IMR-90 (cell line): ENCODE results near the gene SLC25A51. TPM values are rescaled to one million over a fixed set of nuclear protein-coding genes. Genes with fewer than 3 reads are reported as not detected.
A peak's percentile ranks its signal among the peaks of the same experiment; 100 is the strongest.

Experiments used
- ATAC-seq: fragments of 200-7000 bp; cut with Tn5 transposase; 2 replicates; pipeline ENCODE4 v1.9.1; 2020; ENCODE audit warnings: low read depth, mild to moderate bottlenecking, moderate library complexity
- BruUV-seq: library from RNA; stranded (reverse); fragments of 400-500 nt; replicated peaks from 2 replicates; lab custom pipeline; 2021; lab: Mats Ljungman, UMichigan
- CTCF ChIA-PET: fragments of 300-600 bp; formaldehyde crosslinking; extraction: SDS; loops from one replicate; lab custom pipeline; 2021; ENCODE audit warnings: antibody characterized with exemption; lab: Yijun Ruan, JAX
- POLR2A ChIA-PET: fragments of 300-600 bp; sonication (Branson Sonifier 250); formaldehyde crosslinking; loops from one replicate; lab custom pipeline; 2022; ENCODE audit warnings: antibody characterized with exemption; ENCODE audit not compliant: unreplicated experiment; lab: Charles Lee
- DNase-seq: peaks from one replicate; pipeline ENCODE4 v3.0.0; 2013
- H2AFZ ChIP-seq: replicated peaks from 2 replicates; pipeline ENCODE3; 2013; ENCODE audit warnings: low read length, mild to moderate bottlenecking; ENCODE audit not compliant: poor library complexity
- H2AK5ac ChIP-seq: 2 replicates; pipeline ENCODE4 v1.6.1; 2013; ENCODE audit warnings: low read depth, low read length, inconsistent platforms
- H2AK9ac ChIP-seq: replicated peaks from 2 replicates; pipeline ENCODE3; 2013; ENCODE audit warnings: mild to moderate bottlenecking, low read depth, low read length, moderate library complexity; ENCODE audit not compliant: poor library complexity
- H2BK120ac ChIP-seq: 2 replicates; pipeline ENCODE4 v1.6.1; 2013; ENCODE audit warnings: low read depth, low read length, inconsistent platforms
- H2BK15ac ChIP-seq: 3 replicates; pipeline ENCODE4 v1.6.1; 2013; ENCODE audit warnings: low read depth, low read length, inconsistent platforms
- H2BK20ac ChIP-seq: 2 replicates; pipeline ENCODE4 v1.6.1; 2013; ENCODE audit warnings: low read depth, mild to moderate bottlenecking, inconsistent platforms, low read length, moderate library complexity
- H2BK5ac ChIP-seq: 2 replicates; pipeline ENCODE4 v1.6.1; 2013; ENCODE audit warnings: mild to moderate bottlenecking, low read depth, low read length, inconsistent platforms; ENCODE audit not compliant: poor library complexity, severe bottlenecking
- H3K14ac ChIP-seq: replicated peaks from 2 replicates; pipeline ENCODE4 v1.6.1; 2013; ENCODE audit warnings: low read depth, low read length, inconsistent platforms
- H3K18ac ChIP-seq: 2 replicates; pipeline ENCODE4 v1.6.1; 2013; ENCODE audit warnings: low read depth, low read length, control low read depth
- H3K23ac ChIP-seq: 2 replicates; pipeline ENCODE4 v1.6.1; 2013; ENCODE audit warnings: low read depth, low read length, inconsistent platforms
- H3K27ac ChIP-seq: 2 replicates; pipeline ENCODE4 v1.5.1; 2013; ENCODE audit warnings: mild to moderate bottlenecking, control low read depth, low read length; ENCODE audit not compliant: insufficient read depth
- H3K27me3 ChIP-seq: 2 replicates; pipeline ENCODE4 v1.6.1; 2013; ENCODE audit warnings: low read length; ENCODE audit not compliant: control insufficient read depth, insufficient read depth
- H3K36me3 ChIP-seq: 2 replicates; pipeline ENCODE4 v1.6.1; 2013; ENCODE audit warnings: low read length, mixed read lengths; ENCODE audit not compliant: control insufficient read depth, insufficient read depth
- H3K4ac ChIP-seq: 2 replicates; pipeline ENCODE4 v1.6.1; 2013; ENCODE audit warnings: low read depth, low read length, inconsistent platforms
- H3K4me1 ChIP-seq: 2 replicates; pipeline ENCODE4 v1.6.1; 2013; ENCODE audit warnings: low read length, mixed read lengths; ENCODE audit not compliant: control insufficient read depth, insufficient read depth
- H3K4me2 ChIP-seq: 2 replicates; pipeline ENCODE4 v1.6.1; 2013; ENCODE audit warnings: low read depth, mild to moderate bottlenecking, control low read depth, low read length, moderate library complexity
- H3K4me3 ChIP-seq: 2 replicates; pipeline ENCODE4 v1.5.1; 2013; ENCODE audit warnings: low read depth, mild to moderate bottlenecking, control low read depth, low read length, moderate library complexity; ENCODE audit not compliant: insufficient read depth
- H3K56ac ChIP-seq: 2 replicates; pipeline ENCODE4 v1.6.1; 2013; ENCODE audit warnings: low read length, inconsistent platforms; ENCODE audit not compliant: insufficient read depth; ENCODE audit errors: extremely low read depth
- H3K79me1 ChIP-seq, 2 experiments: 2 replicates each; pipeline ENCODE4 v1.6.1; 2013; ENCODE audit warnings: low read length in 2 of 2, inconsistent platforms in 1 of 2, low read depth in 1 of 2
- H3K9ac ChIP-seq: 2 replicates; pipeline ENCODE4 v1.6.1; 2013; ENCODE audit warnings: low read depth, low read length, control low read depth
- H3K9me1 ChIP-seq: 2 replicates; pipeline ENCODE4 v1.6.1; 2013; ENCODE audit warnings: low read length, inconsistent platforms; ENCODE audit not compliant: insufficient read depth
- H3K9me3 ChIP-seq: 2 replicates; pipeline ENCODE4 v1.6.1; 2013; ENCODE audit warnings: low read length; ENCODE audit not compliant: control insufficient read depth, insufficient read depth
- H4K20me1 ChIP-seq: 2 replicates; pipeline ENCODE4 v1.6.1; 2013; ENCODE audit warnings: low read length, inconsistent platforms; ENCODE audit not compliant: insufficient read depth
- H4K5ac ChIP-seq: 2 replicates; pipeline ENCODE4 v1.6.1; 2013; ENCODE audit warnings: mild to moderate bottlenecking, low read depth, low read length, control low read depth
- H4K8ac ChIP-seq, 2 experiments: 2 replicates each; pipeline ENCODE4 v1.6.1; 2013; ENCODE audit warnings: low read depth in 2 of 2, low read length in 2 of 2, control low read depth in 1 of 2, inconsistent platforms in 1 of 2
- H4K91ac ChIP-seq: 2 replicates; pipeline ENCODE4 v1.6.1; 2013; ENCODE audit warnings: low read depth, low read length, inconsistent platforms; ENCODE audit not compliant: insufficient read depth
- ELK1 ChIP-seq: fragments of 150-350 bp; IDR thresholded peaks from 2 replicates; pipeline ENCODE4 v1.6.1; 2016; ENCODE audit warnings: low read depth, mild to moderate bottlenecking, low read length, moderate library complexity, borderline replicate concordance
- MAZ ChIP-seq: IDR thresholded peaks from 2 replicates; pipeline ENCODE4 v1.6.1; 2012; ENCODE audit warnings: low read depth, mild to moderate bottlenecking, low read length, improper control_type of control experiment, moderate library complexity, borderline replicate concordance
- USF2 ChIP-seq: fragments of 150-350 bp; IDR thresholded peaks from 2 replicates; pipeline ENCODE4 v1.6.1; 2017; ENCODE audit warnings: mild to moderate bottlenecking, antibody characterized with exemption, low read length, low read depth
- WGBS, 2 experiments: methylation state at CpG; one replicate each; pipeline versions ENCODE4 v1.1.5 to v1.1.7; 2013; ENCODE audit warnings: missing lambda C conversion rate in 2 of 2; ENCODE audit not compliant: insufficient read length in 1 of 2; ENCODE audit errors: extremely low coverage in 2 of 2; 5-methylcytosine and 5-hydroxymethylcytosine counted together
- dilution Hi-C: fragments of 300-500 bp; cut with HindIII; formaldehyde crosslinking; loops from one replicate; pipeline ENCODE4 v1.14.3; 2018; ENCODE audit warnings: low sequenced_read_pairs; ENCODE audit not compliant: unreplicated experiment
- in situ Hi-C: fragments of 300-500 bp; cut with MboI; formaldehyde crosslinking; loops from 3 replicates; pipeline ENCODE4 v1.14.3; 2019; ENCODE audit warnings: low sequenced_read_pairs, inconsistent platforms, mixed read lengths
- intact Hi-C: fragments of 100-400 bp; cut with micrococcal nuclease; formaldehyde crosslinking; loops from 2 replicates; pipeline ENCODE4 v1.10.0; 2022
- polyA plus RNA-seq, 3 experiments: library from polyadenylated mRNA; depleted of rRNA; stranded (reverse); fragments of >200 nt; gene quantifications; 2 replicates each; pipeline ENCODE4 v1.2.3, GENCODE V29; 2012; ENCODE audit warnings: low replicate concordance in 1 of 3
- total RNA-seq: library from RNA; depleted of rRNA; stranded (reverse); fragments of >200 nt; gene quantifications from 2 replicates; pipeline ENCODE4 v1.2.3, GENCODE V29; 2012

SLC25A51 gene
- total and polyA plus RNA-seq, 2 of the 4 experiments (the other 2 are of a cell fraction): 14.1 to 81.6 TPM

- no peak overlapping the region for H3K4ac ChIP-seq
- peaks cover 13 to 33% of the 10 kb centered on the region in 2 experiments for H3K79me1 ChIP-seq
- DNase-seq (no peak), ATAC-seq (no peak)
- in situ Hi-C loops (loop anchor here (10.0 kb wide), 1 partner anchor 320 kb away; no protein-coding TSS in a partner anchor), intact Hi-C loops (no loop called here), dilution Hi-C loops (loop anchor here (25.0 kb wide), 1 partner anchor 482 kb away; the partner anchor contains the start of gene ALDH1B1)
- BruUV-seq: no TSS peak
- no peaks in the 10 kb centered on the region for H3K27me3 ChIP-seq
- no peak overlapping the region for H3K14ac ChIP-seq
- TF ChIP-seq ELK1: no peak
- no peak for TF ChIP-seq MAZ
- TF ChIP-seq USF2: no peak
- WGBS, 2 experiments: 70% methylated on average over 2 of the region's 10 CpGs; no CpG with 5 or more reads in 1 of the 2 experiments
- no peak overlapping the region for H2BK15ac ChIP-seq
- H3K23ac ChIP-seq: peak overlapping the region; percentile 13; the same call in 1 of the 2 replicates
- peak overlapping the region; percentile 85 for H4K5ac ChIP-seq
- H4K20me1 ChIP-seq: no peaks in the 10 kb centered on the region
- ChIA-PET CTCF (interaction anchor here (0.7 to 1.5 kb wide), 2 partner anchors 9 to 102 kb away, joined by 3 to 6 read pairs; no protein-coding TSS in a partner anchor), POLR2A (no interaction called here)
- H2AK5ac ChIP-seq: peak overlapping the region; percentile 72; the same call in 1 of the 2 replicates
- peak overlapping the region; percentile 79; the same call in 1 of the 2 replicates for H3K27ac ChIP-seq
- H4K91ac ChIP-seq: peak overlapping the region; percentile 83; the same call in 1 of the 2 replicates
- H2AFZ ChIP-seq: peak overlapping the region; percentile 96
- H4K8ac ChIP-seq: peak overlapping the region; percentile 89 to 95; a peak in 3 of 4 replicates
- no peak overlapping the region for H2BK20ac ChIP-seq
- H3K9ac ChIP-seq: peak overlapping the region; percentile 75; the same call in 1 of the 2 replicates
- 0 out of 2 replicates have a peak overlapping the region, but pooled peaks have one; percentile 78 for H3K4me3 ChIP-seq
- H2BK120ac ChIP-seq: no peak overlapping the region
- H3K56ac ChIP-seq: no peak overlapping the region
- H3K4me1 ChIP-seq: peaks cover 9% of the 10 kb centered on the region
- H2BK5ac ChIP-seq: peak overlapping the region; percentile 62
- no peak overlapping the region for H3K18ac ChIP-seq
- H3K9me3 ChIP-seq: no peaks in the 10 kb centered on the region
- 0 out of 2 replicates have a peak, but pooled peaks cover 2% of the 10 kb centered on the region for H3K36me3 ChIP-seq
- H2AK9ac ChIP-seq: no peak overlapping the region
- H3K4me2 ChIP-seq: peak overlapping the region; percentile 85
- peaks cover 6% of the 10 kb centered on the region for H3K9me1 ChIP-seq
These were observed 1.2 kb upstream of the SLC25A51 start for GRCh38 chr9:37905131-37905505.
